Measurements from ENCODE around the gene CEP83. TPM values are rescaled to one million over a fixed set of nuclear protein-coding genes. Genes with fewer than 3 reads are reported as not detected.

The CEP83 gene
- total RNA-seq, 4 donors from 2014 or later = 19.0 to 34.5 (median 24.4) TPM

- Histone ChIP-seq H3K9me3 (peaks cover 0 to 17% (median 3%) of the 10 kb centered on the region in 4 donors), H3K4me1 (no peaks in the 10 kb centered on the region), H3K27me3 (no peaks in the 10 kb centered on the region), H3K4me3 (no peak overlapping the region), H3K27ac (no peak overlapping the region), H3K36me3 (peaks cover 0 to 30% (median 0%) of the 10 kb centered on the region in 3 donors)
- 56 to 57% methylated on average over 2 of the region's 2 CpGs for WGBS, 2 donors
- no peak for DNase-seq (ENCODE audit: low spot score in 2 of 2)
- no peak for TF ChIP-seq CTCF (IDR thresholded peaks at IDR 0.05)
These were observed 79.2 kb downstream of the CEP83 start for GRCh38 chr12:94380507-94380906.

DNA sequence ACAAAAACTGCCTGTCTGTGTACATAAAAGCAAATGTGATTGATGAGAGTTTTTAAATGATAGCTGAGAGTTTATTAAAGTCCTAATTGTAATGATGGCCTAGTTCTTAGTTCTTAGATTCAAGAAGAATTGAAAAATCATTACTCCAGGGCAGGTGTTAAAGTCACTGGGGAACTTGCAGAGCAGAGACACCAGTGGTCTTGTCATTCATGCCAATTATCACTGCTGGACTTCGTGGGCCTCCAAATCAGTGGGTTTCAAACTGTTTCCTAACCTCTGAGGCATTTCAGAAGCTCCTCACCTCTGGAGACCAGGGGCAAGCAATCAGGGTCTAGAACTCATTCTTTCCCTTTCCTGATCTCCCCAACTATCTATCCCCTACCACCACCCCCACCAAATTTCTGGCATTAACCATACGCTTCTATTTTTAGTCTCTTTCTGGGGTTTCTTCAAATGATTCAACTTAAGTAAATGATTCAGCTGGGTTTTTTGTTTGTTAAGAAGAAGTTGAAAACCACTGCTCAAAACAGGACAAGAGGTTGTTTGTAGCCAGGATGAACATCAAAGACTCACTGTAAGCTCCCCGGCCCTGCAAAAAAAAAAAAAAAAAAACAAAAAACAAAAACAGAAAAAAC lies 80.1 kb downstream of the CEP83 start:
- peaks cover 0 to 9% (median 2%) of the 10 kb centered on the region in 4 donors for H3K9me3 ChIP-seq
- no peak for TF ChIP-seq EP300 (IDR thresholded peaks at IDR 0.05)
- no peak for TF ChIP-seq CTCF (IDR thresholded peaks at IDR 0.05)
- no peak for TF ChIP-seq POLR2A (IDR thresholded peaks at IDR 0.05)
- DNase-seq (ENCODE audit: low spot score in 2 of 2) = no peak
- H3K27ac ChIP-seq = no peak overlapping the region
- H3K36me3 ChIP-seq = peaks cover 0 to 29% (median 0%) of the 10 kb centered on the region in 3 donors
- no peaks in the 10 kb centered on the region for H3K4me1 ChIP-seq
- H3K27me3 ChIP-seq = no peaks in the 10 kb centered on the region
- H3K4me3 ChIP-seq = no peak overlapping the region
- WGBS, 2 donors = 68 to 72% methylated on average over 3 of the region's 3 CpGs

DNA sequence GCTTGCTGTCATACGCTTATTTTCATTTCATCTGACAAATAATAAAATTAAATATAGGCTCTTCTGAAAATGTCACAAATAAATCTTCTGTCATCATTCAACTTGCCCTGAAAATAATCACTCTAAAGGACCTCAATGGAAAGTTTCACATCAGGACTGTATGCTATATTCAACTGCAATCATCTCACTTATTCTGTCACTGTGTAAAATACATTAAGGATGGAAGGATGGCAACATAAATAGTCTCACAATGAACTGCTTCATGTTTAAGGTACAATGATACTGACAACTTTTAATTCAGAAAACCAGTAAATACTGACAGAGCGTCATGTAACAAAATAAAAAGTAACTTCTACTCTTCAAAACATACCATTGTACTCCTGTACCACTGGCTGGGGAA lies 82.1 kb downstream of the CEP83 start:
- H3K9me3 ChIP-seq = no peaks in the 10 kb centered on the region
- H3K27ac ChIP-seq = no peak overlapping the region
- DNase-seq (ENCODE audit: low spot score in 2 of 2) = no peak
- WGBS, 2 donors = 98% methylated on average over 2 of the region's 2 CpGs
- no peak overlapping the region for H3K4me3 ChIP-seq
- H3K27me3 ChIP-seq = no peaks in the 10 kb centered on the region
- no peak for TF ChIP-seq EP300 (IDR thresholded peaks at IDR 0.05)
- no peak for TF ChIP-seq CTCF (IDR thresholded peaks at IDR 0.05)
- no peak for TF ChIP-seq POLR2A (IDR thresholded peaks at IDR 0.05)
- no peaks in the 10 kb centered on the region for H3K4me1 ChIP-seq
- H3K36me3 ChIP-seq = peaks cover 0 to 18% (median 0%) of the 10 kb centered on the region in 3 donors

GRCh38 chr12:94374124-94374523 lies 85.5 kb downstream of the CEP83 start:
- Histone ChIP-seq H3K27ac (no peak overlapping the region), H3K36me3 (peaks cover 0 to 18% (median 0%) of the 10 kb centered on the region in 3 donors), H3K9me3 (no peaks in the 10 kb centered on the region), H3K4me3 (no peak overlapping the region), H3K27me3 (no peaks in the 10 kb centered on the region), H3K4me1 (no peaks in the 10 kb centered on the region)
- no peak for DNase-seq (ENCODE audit: low spot score in 2 of 2)
- 98 to 100% methylated on average over 2 of the region's 2 CpGs for WGBS, 2 donors
- no peak for TF ChIP-seq EP300 (IDR thresholded peaks at IDR 0.05)
- no peak for TF ChIP-seq POLR2A (IDR thresholded peaks at IDR 0.05)
- no peak for TF ChIP-seq CTCF (IDR thresholded peaks at IDR 0.05)

GRCh38 chr12:94372461-94372860 lies 87.2 kb downstream of the CEP83 start:
- H3K4me1 ChIP-seq = no peaks in the 10 kb centered on the region
- no peak overlapping the region for H3K27ac ChIP-seq
- TF ChIP-seq POLR2A (IDR thresholded peaks at IDR 0.05) (no peak), EP300 (IDR thresholded peaks at IDR 0.05) (no peak), CTCF (IDR thresholded peaks at IDR 0.05) (no peak)
- no peaks in the 10 kb centered on the region for H3K9me3 ChIP-seq
- peaks cover 0 to 22% (median 0%) of the 10 kb centered on the region in 3 donors for H3K36me3 ChIP-seq
- H3K4me3 ChIP-seq = no peak overlapping the region
- H3K27me3 ChIP-seq = no peaks in the 10 kb centered on the region
- WGBS, 2 donors = 86 to 87% methylated on average over 2 of the region's 2 CpGs
- no peak for DNase-seq (ENCODE audit: low spot score in 2 of 2)
